ENCODE measurements around the gene SIL1. TPM values are rescaled to one million over a fixed set of nuclear protein-coding genes. Genes with fewer than 3 reads are reported as not detected.

The SIL1 gene
- polyA plus RNA-seq, 2 of the 4 experiments (the other 2 are of a cell fraction), result 27.6 to 45.5 TPM

DNA sequence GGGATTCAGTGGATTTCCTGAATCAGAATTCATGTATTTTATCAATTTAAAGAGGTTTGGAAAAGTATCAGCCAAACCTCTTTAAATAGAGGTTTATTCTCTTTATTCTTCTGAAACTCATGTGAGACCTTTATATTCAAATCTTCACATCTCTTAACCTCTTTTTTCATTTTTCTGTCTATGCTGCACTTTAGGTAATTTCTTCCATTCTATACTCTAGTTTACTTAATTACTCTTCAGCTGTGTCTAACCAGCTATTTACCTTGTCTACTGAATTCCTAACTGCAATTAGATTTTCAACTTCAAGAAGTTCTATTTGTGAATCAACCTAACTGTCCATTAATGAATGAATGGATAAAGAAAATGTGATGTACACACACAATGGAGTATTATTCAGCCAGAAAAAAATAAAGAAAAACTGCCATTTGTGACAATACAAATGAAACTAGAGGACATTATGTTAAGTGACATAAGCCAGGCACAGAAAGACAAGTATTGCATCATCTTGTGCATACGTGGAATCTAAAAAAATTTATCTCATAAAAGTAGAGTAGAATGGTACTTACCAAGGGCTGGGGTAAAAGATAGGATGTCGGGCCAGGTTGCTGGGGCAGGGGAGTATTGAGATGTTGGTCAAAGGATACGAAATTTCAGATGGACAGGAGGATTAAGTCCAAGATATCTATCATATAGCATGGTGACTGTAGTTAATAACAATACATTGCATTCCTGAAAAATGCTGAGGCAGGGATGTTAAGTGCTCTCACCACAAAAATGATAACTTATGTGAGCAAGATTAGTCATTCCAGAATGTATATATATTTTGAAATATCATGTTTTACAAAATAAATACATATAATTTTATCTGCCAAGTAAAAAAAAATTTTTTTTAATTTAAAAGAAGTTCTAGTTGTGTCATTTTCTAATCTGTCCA, 193.5 kb downstream of the SIL1 start:
- POLR2A ChIA-PET, result no interaction called here
- DNase-seq (ENCODE audit: low read depth in 1 of 2, low spot score in 1 of 2) (no peak), ATAC-seq (no peak), FAIRE-seq (no peak)
- Histone ChIP-seq H3K4me3 (no peak overlapping the region), H3K9me3 (no peaks in the 10 kb centered on the region), H3K4me1 (no peaks in the 10 kb centered on the region), H3K4me2 (no peak overlapping the region), H3K27ac (no peak overlapping the region)
- CTCF ChIA-PET, result no interaction called here
- 68% methylated on average over 3 of the region's 3 CpGs for WGBS (ENCODE audit: missing lambda C conversion rate)
- TF ChIP-seq ZNF302 (CRISPR knock-in tag; IDR thresholded peaks at IDR 0.05), result no peak
- TF ChIP-seq CEBPB (IDR thresholded peaks at IDR 0.05), result 0 out of 4 replicates have a peak, but pooled peaks of 1 of the 2 experiments have one; percentile 7
- TF ChIP-seq RCOR1 (IDR thresholded peaks at IDR 0.05; ENCODE audit: low read depth, low read length), result no peak
- TF ChIP-seq BHLHE40 (IDR thresholded peaks at IDR 0.05; ENCODE audit: low read depth, low read length), result no peak
- TF ChIP-seq, protein P1, sequence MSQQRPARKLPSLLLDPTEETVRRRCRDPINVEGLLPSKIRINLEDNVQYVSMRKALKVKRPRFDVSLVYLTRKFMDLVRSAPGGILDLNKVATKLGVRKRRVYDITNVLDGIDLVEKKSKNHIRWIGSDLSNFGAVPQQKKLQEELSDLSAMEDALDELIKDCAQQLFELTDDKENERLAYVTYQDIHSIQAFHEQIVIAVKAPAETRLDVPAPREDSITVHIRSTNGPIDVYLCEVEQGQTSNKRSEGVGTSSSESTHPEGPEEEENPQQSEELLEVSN (IDR thresholded peaks at IDR 0.05; ENCODE audit: borderline replicate concordance, low read depth), result no peak
- TF ChIP-seq GATA3 (IDR thresholded peaks at IDR 0.05; ENCODE audit: borderline replicate concordance), result no peak
- TF ChIP-seq, protein P2, sequence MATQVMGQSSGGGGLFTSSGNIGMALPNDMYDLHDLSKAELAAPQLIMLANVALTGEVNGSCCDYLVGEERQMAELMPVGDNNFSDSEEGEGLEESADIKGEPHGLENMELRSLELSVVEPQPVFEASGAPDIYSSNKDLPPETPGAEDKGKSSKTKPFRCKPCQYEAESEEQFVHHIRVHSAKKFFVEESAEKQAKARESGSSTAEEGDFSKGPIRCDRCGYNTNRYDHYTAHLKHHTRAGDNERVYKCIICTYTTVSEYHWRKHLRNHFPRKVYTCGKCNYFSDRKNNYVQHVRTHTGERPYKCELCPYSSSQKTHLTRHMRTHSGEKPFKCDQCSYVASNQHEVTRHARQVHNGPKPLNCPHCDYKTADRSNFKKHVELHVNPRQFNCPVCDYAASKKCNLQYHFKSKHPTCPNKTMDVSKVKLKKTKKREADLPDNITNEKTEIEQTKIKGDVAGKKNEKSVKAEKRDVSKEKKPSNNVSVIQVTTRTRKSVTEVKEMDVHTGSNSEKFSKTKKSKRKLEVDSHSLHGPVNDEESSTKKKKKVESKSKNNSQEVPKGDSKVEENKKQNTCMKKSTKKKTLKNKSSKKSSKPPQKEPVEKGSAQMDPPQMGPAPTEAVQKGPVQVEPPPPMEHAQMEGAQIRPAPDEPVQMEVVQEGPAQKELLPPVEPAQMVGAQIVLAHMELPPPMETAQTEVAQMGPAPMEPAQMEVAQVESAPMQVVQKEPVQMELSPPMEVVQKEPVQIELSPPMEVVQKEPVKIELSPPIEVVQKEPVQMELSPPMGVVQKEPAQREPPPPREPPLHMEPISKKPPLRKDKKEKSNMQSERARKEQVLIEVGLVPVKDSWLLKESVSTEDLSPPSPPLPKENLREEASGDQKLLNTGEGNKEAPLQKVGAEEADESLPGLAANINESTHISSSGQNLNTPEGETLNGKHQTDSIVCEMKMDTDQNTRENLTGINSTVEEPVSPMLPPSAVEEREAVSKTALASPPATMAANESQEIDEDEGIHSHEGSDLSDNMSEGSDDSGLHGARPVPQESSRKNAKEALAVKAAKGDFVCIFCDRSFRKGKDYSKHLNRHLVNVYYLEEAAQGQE (IDR thresholded peaks at IDR 0.05), result no peak
- TF ChIP-seq MAFK (IDR thresholded peaks at IDR 0.05; ENCODE audit: partially characterized antibody), result peak; percentile 41
- no peak for TF ChIP-seq JUN (IDR thresholded peaks at IDR 0.05)
- TF ChIP-seq, protein P3, sequence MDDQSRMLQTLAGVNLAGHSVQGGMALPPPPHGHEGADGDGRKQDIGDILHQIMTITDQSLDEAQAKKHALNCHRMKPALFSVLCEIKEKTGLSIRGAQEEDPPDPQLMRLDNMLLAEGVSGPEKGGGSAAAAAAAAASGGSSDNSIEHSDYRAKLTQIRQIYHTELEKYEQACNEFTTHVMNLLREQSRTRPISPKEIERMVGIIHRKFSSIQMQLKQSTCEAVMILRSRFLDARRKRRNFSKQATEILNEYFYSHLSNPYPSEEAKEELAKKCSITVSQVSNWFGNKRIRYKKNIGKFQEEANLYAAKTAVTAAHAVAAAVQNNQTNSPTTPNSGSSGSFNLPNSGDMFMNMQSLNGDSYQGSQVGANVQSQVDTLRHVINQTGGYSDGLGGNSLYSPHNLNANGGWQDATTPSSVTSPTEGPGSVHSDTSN (IDR thresholded peaks at IDR 0.05), result no peak
- no peak for TF ChIP-seq KDM1A (IDR thresholded peaks at IDR 0.05; ENCODE audit: low read depth)
- TF ChIP-seq MYC (IDR thresholded peaks at IDR 0.05; ENCODE audit: borderline replicate concordance, low read length), result no peak

DNA sequence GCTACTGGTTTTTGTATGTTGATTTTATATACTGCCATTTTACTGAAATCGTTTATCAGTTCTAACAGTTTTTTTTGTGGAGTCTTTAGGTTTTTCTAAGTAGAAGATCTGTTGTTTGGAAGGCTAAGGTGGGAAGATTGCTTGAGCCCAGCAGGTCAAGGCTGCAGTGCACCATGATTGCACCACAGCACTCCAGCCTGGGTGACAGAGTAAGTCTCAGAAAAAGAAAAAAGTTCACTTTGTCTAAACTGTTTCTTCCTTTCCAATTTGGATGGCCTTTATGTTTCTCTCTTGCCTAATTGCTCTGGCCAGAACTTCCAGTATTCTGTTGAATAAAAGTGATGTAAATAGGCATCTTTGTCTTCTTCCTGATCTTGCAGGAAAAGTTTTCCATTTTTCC, 198.5 kb downstream of the SIL1 start:
- H3K9me3 ChIP-seq, result no peaks in the 10 kb centered on the region
- H3K4me1 ChIP-seq, result no peaks in the 10 kb centered on the region
- WGBS (ENCODE audit: missing lambda C conversion rate), result 87% methylated on average over 1 of the region's 1 CpG
- no peak for DNase-seq (ENCODE audit: low read depth in 1 of 2, low spot score in 1 of 2)
- ChIA-PET POLR2A (no interaction called here), CTCF (no interaction called here)
- no peak overlapping the region for H3K4me2 ChIP-seq
- no peak overlapping the region for H3K4me3 ChIP-seq
- no peak overlapping the region for H3K27ac ChIP-seq
- FAIRE-seq, result no peak
- TF ChIP-seq ZNF302 (CRISPR knock-in tag; IDR thresholded peaks at IDR 0.05), result no peak
- TF ChIP-seq, protein P4, sequence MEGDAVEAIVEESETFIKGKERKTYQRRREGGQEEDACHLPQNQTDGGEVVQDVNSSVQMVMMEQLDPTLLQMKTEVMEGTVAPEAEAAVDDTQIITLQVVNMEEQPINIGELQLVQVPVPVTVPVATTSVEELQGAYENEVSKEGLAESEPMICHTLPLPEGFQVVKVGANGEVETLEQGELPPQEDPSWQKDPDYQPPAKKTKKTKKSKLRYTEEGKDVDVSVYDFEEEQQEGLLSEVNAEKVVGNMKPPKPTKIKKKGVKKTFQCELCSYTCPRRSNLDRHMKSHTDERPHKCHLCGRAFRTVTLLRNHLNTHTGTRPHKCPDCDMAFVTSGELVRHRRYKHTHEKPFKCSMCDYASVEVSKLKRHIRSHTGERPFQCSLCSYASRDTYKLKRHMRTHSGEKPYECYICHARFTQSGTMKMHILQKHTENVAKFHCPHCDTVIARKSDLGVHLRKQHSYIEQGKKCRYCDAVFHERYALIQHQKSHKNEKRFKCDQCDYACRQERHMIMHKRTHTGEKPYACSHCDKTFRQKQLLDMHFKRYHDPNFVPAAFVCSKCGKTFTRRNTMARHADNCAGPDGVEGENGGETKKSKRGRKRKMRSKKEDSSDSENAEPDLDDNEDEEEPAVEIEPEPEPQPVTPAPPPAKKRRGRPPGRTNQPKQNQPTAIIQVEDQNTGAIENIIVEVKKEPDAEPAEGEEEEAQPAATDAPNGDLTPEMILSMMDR (IDR thresholded peaks at IDR 0.05), result no peak
- no peak for TF ChIP-seq POLR2A (IDR thresholded peaks at IDR 0.05; ENCODE audit: low read length)
- TF ChIP-seq CHD4 (IDR thresholded peaks at IDR 0.05; ENCODE audit: borderline replicate concordance), result no peak
- TF ChIP-seq ZFP36 (IDR thresholded peaks at IDR 0.05; ENCODE audit: borderline replicate concordance, partially characterized antibody), result no peak
- ATAC-seq, result no peak

All from A549 (cell line).